GM23338 (cell line): ENCODE data around the gene NXPH2. TPM values are rescaled to one million over a fixed set of nuclear protein-coding genes. Genes with fewer than 3 reads are reported as not detected.

Experiments
- ATAC-seq: fragments of 200-7000 bp; cut with Tn5 transposase; 3 replicates; pipeline ENCODE4 v1.9.1; 2020
- DNase-seq: peaks from one replicate; pipeline ENCODE4 v3.0.0-alpha.2; 2015; ENCODE audit warnings: low spot score
- H2AFZ ChIP-seq: fragments of 200-600 bp; sonication (generic); 2 replicates; pipeline ENCODE4 v1.8.0; 2016; ENCODE audit warnings: antibody characterized with exemption, mild to moderate bottlenecking, moderate library complexity
- H3F3A ChIP-seq: fragments of 200-600 bp; sonication (generic); replicated peaks from 2 replicates; pipeline ENCODE4 v1.8.0; 2017; ENCODE audit warnings: antibody characterized with exemption, mixed run types, low read depth
- H3K27ac ChIP-seq: fragments of 200-600 bp; sonication (generic); 2 replicates; pipeline ENCODE4 v1.6.1; 2016; ENCODE audit warnings: low read depth
- H3K27me3 ChIP-seq: fragments of 200-600 bp; sonication (generic); 2 replicates; pipeline ENCODE4 v1.8.0; 2016; ENCODE audit warnings: mild to moderate bottlenecking, mixed run types, moderate library complexity; ENCODE audit not compliant: insufficient read depth
- H3K36me3 ChIP-seq: fragments of 200-600 bp; sonication (generic); 2 replicates; pipeline ENCODE4 v1.8.0; 2016; ENCODE audit warnings: mild to moderate bottlenecking; ENCODE audit not compliant: insufficient read depth
- H3K4me1 ChIP-seq: fragments of 200-600 bp; sonication (generic); 2 replicates; pipeline ENCODE4 v1.8.0; 2016; ENCODE audit warnings: mild to moderate bottlenecking, moderate library complexity; ENCODE audit not compliant: insufficient read depth
- H3K4me2 ChIP-seq: fragments of 200-600 bp; sonication (generic); 2 replicates; pipeline ENCODE4 v1.7.1; 2017; ENCODE audit warnings: mixed run types
- H3K4me3 ChIP-seq: fragments of 200-600 bp; sonication (generic); 2 replicates; pipeline ENCODE4 v1.6.1; 2016; ENCODE audit warnings: mixed run types
- H3K79me2 ChIP-seq: fragments of 200-600 bp; sonication (generic); replicated peaks from 2 replicates; pipeline ENCODE4 v1.8.0; 2017; ENCODE audit warnings: mild to moderate bottlenecking; ENCODE audit not compliant: insufficient read depth
- H3K9me2 ChIP-seq: fragments of 200-600 bp; sonication (generic); 2 replicates; pipeline ENCODE4 v1.8.0; 2017; ENCODE audit not compliant: insufficient read depth
- H4K20me1 ChIP-seq: fragments of 200-600 bp; sonication (generic); replicated peaks from 2 replicates; pipeline ENCODE4 v1.8.0; 2017; ENCODE audit warnings: mild to moderate bottlenecking; ENCODE audit not compliant: insufficient read depth
- H3K27ac Mint-ChIP-seq: 2 replicates; pipeline ENCODE4 v1.8.0; 2020; ENCODE audit warnings: inconsistent platforms, mild to moderate bottlenecking, moderate library complexity, mixed read lengths
- H3K27me3 Mint-ChIP-seq: 3 replicates; pipeline ENCODE4 v1.8.0; 2022; ENCODE audit warnings: low read depth, mild to moderate bottlenecking, moderate library complexity, mixed read lengths, inconsistent platforms; ENCODE audit not compliant: insufficient read depth, poor library complexity
- H3K36me3 Mint-ChIP-seq: 3 replicates; pipeline ENCODE4 v1.8.0; 2021; ENCODE audit warnings: low read depth, mild to moderate bottlenecking, inconsistent platforms, moderate library complexity, mixed read lengths
- H3K4me1 Mint-ChIP-seq: 3 replicates; pipeline ENCODE4 v1.8.0; 2020; ENCODE audit warnings: mild to moderate bottlenecking, inconsistent platforms, mixed read lengths
- H3K4me3 Mint-ChIP-seq: 3 replicates; pipeline ENCODE4 v1.8.0; 2021; ENCODE audit warnings: moderate library complexity, mild to moderate bottlenecking, inconsistent platforms, mixed read lengths
- H3K9me3 Mint-ChIP-seq: 3 replicates; pipeline ENCODE4 v1.8.0; 2020; ENCODE audit warnings: moderate library complexity, mild to moderate bottlenecking, inconsistent platforms, mixed read lengths
- CREB1 ChIP-seq: fragments of 250-450 bp; sonication (Bioruptor Pico); IDR thresholded peaks from 2 replicates; pipeline ENCODE4 v1.5.0; 2020; ENCODE audit warnings: low read depth, mild to moderate bottlenecking, moderate library complexity
- CTCF ChIP-seq, 2 experiments: fragments of 200-600 bp in 1 of 2; sonication (generic) in 1 of 2; conservative IDR thresholded peaks; 2 replicates each; pipeline versions ENCODE4 v1.5.1 to v1.6.1; 2016 to 2017; ENCODE audit warnings: antibody characterized with exemption in 2 of 2, low read depth in 2 of 2, mild to moderate bottlenecking in 2 of 2, moderate library complexity in 1 of 2
- NANOG ChIP-seq: IDR thresholded peaks from 2 replicates; pipeline ENCODE4 v1.6.1; 2016; ENCODE audit warnings: antibody characterized with exemption, borderline replicate concordance
- POLR2AphosphoS5 ChIP-seq: IDR thresholded peaks from 2 replicates; pipeline ENCODE4 v1.6.1; 2016; ENCODE audit warnings: antibody characterized with exemption, low read depth
- ZNF331 ChIP-seq: fragments of 250-450 bp; sonication (Bioruptor Pico); IDR thresholded peaks from 2 replicates; pipeline ENCODE4 v1.5.0; 2020; ENCODE audit warnings: low read depth, mild to moderate bottlenecking, moderate library complexity
- polyA plus RNA-seq: library from polyadenylated mRNA; unstranded; fragments of >200 nt; fragmentation: Nextera tagmentation; extraction: Ambion mirVana; gene quantifications from 2 replicates; pipeline ENCODE4 v1.2.1, GENCODE V29; 2016
- total RNA-seq: library from RNA; depleted of rRNA; stranded (reverse); fragments of >200 nt; shearing (Covaris generic); gene quantifications from 2 replicates; pipeline ENCODE4 v1.2.3, GENCODE V29; 2014
- TF ChIP-seq, protein P1 (sequence below): fragments of 250-450 bp; sonication (Bioruptor Pico); IDR thresholded peaks from 2 replicates; pipeline ENCODE4 v1.5.0; 2020; ENCODE audit warnings: mild to moderate bottlenecking, moderate library complexity
- TF ChIP-seq, protein P2 (sequence below): IDR thresholded peaks from 2 replicates; pipeline ENCODE4 v1.6.1; 2016; ENCODE audit warnings: antibody characterized with exemption

NXPH2 gene
- total and polyA plus RNA-seq, 2 experiments from 2014 or later: 2.7 to 8.3 TPM

DNA sequence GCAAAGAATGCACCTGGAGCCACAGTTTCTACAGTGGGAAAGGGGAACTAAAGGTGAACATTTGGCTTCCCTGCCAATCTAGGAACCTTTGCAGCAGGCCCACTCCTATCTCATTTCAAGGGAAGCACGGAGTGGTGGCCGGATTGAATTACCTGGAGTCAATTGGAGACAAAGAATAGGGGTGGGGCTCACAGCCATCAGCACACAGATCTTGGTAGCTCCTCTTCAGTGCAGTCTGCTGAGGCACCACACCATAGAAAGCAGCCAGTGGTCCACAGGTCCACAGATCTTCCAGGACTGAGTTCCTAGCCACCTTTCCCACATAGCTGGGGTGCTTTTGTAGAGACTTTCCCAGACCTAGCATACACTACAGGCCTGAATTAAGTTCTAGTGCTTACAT, 43.5 kb upstream of the NXPH2 start:
- DNase-seq: peak; percentile 41
- H3K9me3 Mint-ChIP-seq: no peaks in the 10 kb centered on the region
- H3K4me1 Mint-ChIP-seq: peaks cover 16% of the 10 kb centered on the region
- H3K27me3 ChIP-seq: no peaks in the 10 kb centered on the region
- H3K27ac ChIP-seq: no peak overlapping the region
- no peak overlapping the region for H3K4me3 ChIP-seq
- no peak overlapping the region for H3K4me3 Mint-ChIP-seq
- ATAC-seq: peak; percentile 90
- no peaks in the 10 kb centered on the region for H3K4me1 ChIP-seq
- no peak overlapping the region for H3K4me2 ChIP-seq
- H3K79me2 ChIP-seq: no peaks in the 10 kb centered on the region
- H2AFZ ChIP-seq: peak overlapping the region; percentile 82
- H3F3A ChIP-seq: no peaks in the 10 kb centered on the region
- no peaks in the 10 kb centered on the region for H3K36me3 Mint-ChIP-seq
- no peaks in the 10 kb centered on the region for H3K36me3 ChIP-seq
- TF ChIP-seq, protein P1, sequence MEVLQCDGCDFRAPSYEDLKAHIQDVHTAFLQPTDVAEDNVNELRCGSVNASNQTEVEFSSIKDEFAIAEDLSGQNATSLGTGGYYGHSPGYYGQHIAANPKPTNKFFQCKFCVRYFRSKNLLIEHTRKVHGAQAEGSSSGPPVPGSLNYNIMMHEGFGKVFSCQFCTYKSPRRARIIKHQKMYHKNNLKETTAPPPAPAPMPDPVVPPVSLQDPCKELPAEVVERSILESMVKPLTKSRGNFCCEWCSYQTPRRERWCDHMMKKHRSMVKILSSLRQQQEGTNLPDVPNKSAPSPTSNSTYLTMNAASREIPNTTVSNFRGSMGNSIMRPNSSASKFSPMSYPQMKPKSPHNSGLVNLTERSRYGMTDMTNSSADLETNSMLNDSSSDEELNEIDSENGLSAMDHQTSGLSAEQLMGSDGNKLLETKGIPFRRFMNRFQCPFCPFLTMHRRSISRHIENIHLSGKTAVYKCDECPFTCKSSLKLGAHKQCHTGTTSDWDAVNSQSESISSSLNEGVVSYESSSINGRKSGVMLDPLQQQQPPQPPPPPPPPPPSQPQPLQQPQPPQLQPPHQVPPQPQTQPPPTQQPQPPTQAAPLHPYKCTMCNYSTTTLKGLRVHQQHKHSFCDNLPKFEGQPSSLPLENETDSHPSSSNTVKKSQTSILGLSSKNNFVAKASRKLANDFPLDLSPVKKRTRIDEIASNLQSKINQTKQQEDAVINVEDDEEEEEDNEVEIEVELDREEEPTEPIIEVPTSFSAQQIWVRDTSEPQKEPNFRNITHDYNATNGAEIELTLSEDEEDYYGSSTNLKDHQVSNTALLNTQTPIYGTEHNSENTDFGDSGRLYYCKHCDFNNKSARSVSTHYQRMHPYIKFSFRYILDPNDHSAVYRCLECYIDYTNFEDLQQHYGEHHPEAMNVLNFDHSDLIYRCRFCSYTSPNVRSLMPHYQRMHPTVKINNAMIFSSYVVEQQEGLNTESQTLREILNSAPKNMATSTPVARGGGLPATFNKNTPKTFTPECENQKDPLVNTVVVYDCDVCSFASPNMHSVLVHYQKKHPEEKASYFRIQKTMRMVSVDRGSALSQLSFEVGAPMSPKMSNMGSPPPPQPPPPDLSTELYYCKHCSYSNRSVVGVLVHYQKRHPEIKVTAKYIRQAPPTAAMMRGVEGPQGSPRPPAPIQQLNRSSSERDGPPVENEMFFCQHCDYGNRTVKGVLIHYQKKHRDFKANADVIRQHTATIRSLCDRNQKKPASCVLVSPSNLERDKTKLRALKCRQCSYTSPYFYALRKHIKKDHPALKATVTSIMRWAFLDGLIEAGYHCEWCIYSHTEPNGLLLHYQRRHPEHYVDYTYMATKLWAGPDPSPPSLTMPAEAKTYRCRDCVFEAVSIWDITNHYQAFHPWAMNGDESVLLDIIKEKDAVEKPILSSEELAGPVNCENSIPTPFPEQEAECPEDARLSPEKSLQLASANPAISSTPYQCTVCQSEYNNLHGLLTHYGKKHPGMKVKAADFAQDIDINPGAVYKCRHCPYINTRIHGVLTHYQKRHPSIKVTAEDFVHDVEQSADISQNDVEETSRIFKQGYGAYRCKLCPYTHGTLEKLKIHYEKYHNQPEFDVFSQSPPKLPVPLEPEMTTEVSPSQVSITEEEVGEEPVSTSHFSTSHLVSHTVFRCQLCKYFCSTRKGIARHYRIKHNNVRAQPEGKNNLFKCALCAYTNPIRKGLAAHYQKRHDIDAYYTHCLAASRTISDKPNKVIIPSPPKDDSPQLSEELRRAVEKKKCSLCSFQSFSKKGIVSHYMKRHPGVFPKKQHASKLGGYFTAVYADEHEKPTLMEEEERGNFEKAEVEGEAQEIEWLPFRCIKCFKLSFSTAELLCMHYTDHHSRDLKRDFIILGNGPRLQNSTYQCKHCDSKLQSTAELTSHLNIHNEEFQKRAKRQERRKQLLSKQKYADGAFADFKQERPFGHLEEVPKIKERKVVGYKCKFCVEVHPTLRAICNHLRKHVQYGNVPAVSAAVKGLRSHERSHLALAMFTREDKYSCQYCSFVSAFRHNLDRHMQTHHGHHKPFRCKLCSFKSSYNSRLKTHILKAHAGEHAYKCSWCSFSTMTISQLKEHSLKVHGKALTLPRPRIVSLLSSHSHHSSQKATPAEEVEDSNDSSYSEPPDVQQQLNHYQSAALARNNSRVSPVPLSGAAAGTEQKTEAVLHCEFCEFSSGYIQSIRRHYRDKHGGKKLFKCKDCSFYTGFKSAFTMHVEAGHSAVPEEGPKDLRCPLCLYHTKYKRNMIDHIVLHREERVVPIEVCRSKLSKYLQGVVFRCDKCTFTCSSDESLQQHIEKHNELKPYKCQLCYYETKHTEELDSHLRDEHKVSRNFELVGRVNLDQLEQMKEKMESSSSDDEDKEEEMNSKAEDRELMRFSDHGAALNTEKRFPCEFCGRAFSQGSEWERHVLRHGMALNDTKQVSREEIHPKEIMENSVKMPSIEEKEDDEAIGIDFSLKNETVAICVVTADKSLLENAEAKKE (CRISPR knock-in tag): peak; percentile 45; the same call in 1 of the 2 replicates
- no peak for TF ChIP-seq NANOG
- no peak overlapping the region for H3K27ac Mint-ChIP-seq
- no peaks in the 10 kb centered on the region for H3K27me3 Mint-ChIP-seq
- no peaks in the 10 kb centered on the region; the same call in 1 of the 2 replicates for H3K9me2 ChIP-seq
- no peaks in the 10 kb centered on the region for H4K20me1 ChIP-seq

DNA sequence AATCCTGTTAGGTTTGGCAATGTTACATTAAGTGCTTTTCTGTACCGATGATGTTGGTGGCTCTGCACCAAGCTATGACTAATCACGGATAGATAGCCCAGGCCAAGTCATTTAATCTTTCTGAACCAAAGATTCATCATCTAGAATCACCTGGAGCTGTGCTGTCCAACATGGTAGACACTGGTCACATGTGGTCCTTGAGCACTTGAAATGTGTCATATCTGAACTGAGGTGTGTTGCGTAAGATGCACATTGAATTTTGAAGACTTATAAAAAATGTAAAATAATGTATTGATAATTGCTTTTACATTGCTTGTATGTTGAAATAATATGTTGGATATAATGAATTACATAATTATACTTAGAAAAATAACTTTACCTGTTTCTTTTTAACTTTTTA, 39.8 kb upstream of the NXPH2 start:
- DNase-seq (no peak), ATAC-seq (no peak)
- Histone ChIP-seq H3K36me3 (no peaks in the 10 kb centered on the region), H3K4me1 (no peaks in the 10 kb centered on the region), H3K4me2 (no peak overlapping the region), H3K79me2 (no peaks in the 10 kb centered on the region), H4K20me1 (no peaks in the 10 kb centered on the region), H3K4me3 (no peak overlapping the region), H2AFZ (no peak overlapping the region), H3K27me3 (no peaks in the 10 kb centered on the region), H3K27ac (no peak overlapping the region), H3F3A (no peaks in the 10 kb centered on the region), H3K9me2 (no peaks in the 10 kb centered on the region; the same call in 1 of the 2 replicates)
- H3K4me1 Mint-ChIP-seq: peaks cover 20% of the 10 kb centered on the region
- no peak overlapping the region for H3K4me3 Mint-ChIP-seq
- TF ChIP-seq, protein P2, sequence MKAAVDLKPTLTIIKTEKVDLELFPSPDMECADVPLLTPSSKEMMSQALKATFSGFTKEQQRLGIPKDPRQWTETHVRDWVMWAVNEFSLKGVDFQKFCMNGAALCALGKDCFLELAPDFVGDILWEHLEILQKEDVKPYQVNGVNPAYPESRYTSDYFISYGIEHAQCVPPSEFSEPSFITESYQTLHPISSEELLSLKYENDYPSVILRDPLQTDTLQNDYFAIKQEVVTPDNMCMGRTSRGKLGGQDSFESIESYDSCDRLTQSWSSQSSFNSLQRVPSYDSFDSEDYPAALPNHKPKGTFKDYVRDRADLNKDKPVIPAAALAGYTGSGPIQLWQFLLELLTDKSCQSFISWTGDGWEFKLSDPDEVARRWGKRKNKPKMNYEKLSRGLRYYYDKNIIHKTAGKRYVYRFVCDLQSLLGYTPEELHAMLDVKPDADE: no peak
- TF ChIP-seq POLR2AphosphoS5 (no peak), CTCF (conservative IDR thresholded peaks at IDR 0.05; ENCODE audit: low read depth in 2 of 2) (no peak), ZNF331 (CRISPR knock-in tag) (no peak), CREB1 (no peak)
- H3K36me3 Mint-ChIP-seq: no peaks in the 10 kb centered on the region
- no peak overlapping the region for H3K27ac Mint-ChIP-seq
- H3K9me3 Mint-ChIP-seq: no peaks in the 10 kb centered on the region
- no peaks in the 10 kb centered on the region for H3K27me3 Mint-ChIP-seq
